Left ventricle myocardium superior (tissue), 1 donor: Measurements from ENCODE around the gene FAXDC2. TPM values are rescaled to one million over a fixed set of nuclear protein-coding genes. Genes with fewer than 3 reads are reported as not detected.

Experiments used
- ATAC-seq: fragments of 200-7000 bp; cut with Tn5 transposase; one replicate; pipeline ENCODE4 v1.9.1; 2020; ENCODE audit warnings: mild to moderate bottlenecking, moderate library complexity
- DNase-seq: peaks from one replicate; pipeline ENCODE4 v3.0.0-alpha.2; 2020
- intact Hi-C: fragments of 100-400 bp; cut with micrococcal nuclease; formaldehyde crosslinking; loops from one replicate; pipeline ENCODE4 v1.11.0; 2022
- microRNA-seq: library from miRNA; unstranded; fragments of <30 nt; microRNA quantifications from one replicate; pipeline ENCODE4 v1.2.0, GENCODE V29; 2020; ENCODE audit warnings: borderline number of aligned reads
- total RNA-seq: library from RNA; stranded (reverse); fragmentation: NEBNext Ultra II Directional; extraction: Animal tissue kit (Norgen Biotek cat#: 25700); gene quantifications from one replicate; pipeline ENCODE4 v1.2.1, GENCODE V29; 2021
- donor health status: DM: no; HTN: yes; CAD: no; lungs with severe emphysema.

The FAXDC2 gene
- total RNA-seq, 1 donor from 2014 or later: 26.1 TPM

- no peak for DNase-seq
- ATAC-seq: no peak
- intact Hi-C loops: no loop called here
Observed at GRCh38 chr5:154780128-154780527, 70.3 kb downstream of the FAXDC2 start.

GRCh38 chr5:154779105-154779504, 71.3 kb downstream of the FAXDC2 start:
- DNase-seq (no peak), ATAC-seq (no peak)
- intact Hi-C loops: no loop called here

GRCh38 chr5:154778534-154778933, 71.9 kb downstream of the FAXDC2 start:
- DNase-seq (peak; percentile 41), ATAC-seq (peak; percentile 55)
- intact Hi-C loops: no loop called here

DNA sequence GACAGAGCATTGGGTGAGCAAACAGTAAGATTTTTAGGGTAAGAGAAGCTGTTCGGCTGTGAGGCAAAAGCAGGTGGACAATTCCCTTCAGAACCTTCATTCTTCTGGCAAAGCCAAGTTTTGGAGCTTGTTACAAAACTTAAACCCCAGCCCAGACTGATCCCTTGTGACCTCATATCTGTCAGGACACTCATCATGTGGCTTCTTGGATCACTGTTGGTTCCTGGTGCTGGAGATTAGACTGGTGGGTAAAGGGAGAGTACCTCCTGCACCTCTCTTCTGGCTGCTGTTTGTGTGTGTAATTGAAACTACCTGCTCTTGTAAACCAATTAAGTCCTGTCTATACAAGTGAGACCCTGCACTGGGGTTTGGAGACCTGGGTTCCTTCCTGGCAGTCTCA, 74.2 kb downstream of the FAXDC2 start:
- no peak for DNase-seq
- intact Hi-C loops: no loop called here
- peak; percentile 55 for ATAC-seq

GRCh38 chr5:154773326-154773725, 77.1 kb downstream of the FAXDC2 start:
- DNase-seq (no peak), ATAC-seq (peak; percentile 7)
- intact Hi-C loops: no loop called here

- DNase-seq (peak; percentile 42), ATAC-seq (peak; percentile 69)
- intact Hi-C loops: no loop called here
Observed at GRCh38 chr5:154771383-154771901, 79.0 kb downstream of the FAXDC2 start.

- intact Hi-C loops: no loop called here
- DNase-seq: no peak
- ATAC-seq: no peak
Observed at GRCh38 chr5:154770111-154770510, 80.3 kb downstream of the FAXDC2 start.

Small RNA genes within 50 kb of the gene (microRNA-seq; reads per million reads assigned to microRNA genes)
- not detected for gene MIR378H

Other genes with a start within 250 kb of the FAXDC2 start
- gene LARP1, start 95.2 kb downstream of the FAXDC2 start, total RNA-seq: 155 TPM
- gene CNOT8, start 8.0 kb upstream of the FAXDC2 start, total RNA-seq: 26.1 TPM
- 14.9 TPM for gene GEMIN5, start 87.6 kb upstream of the FAXDC2 start, total RNA-seq
- gene MRPL22, start 90.5 kb upstream of the FAXDC2 start, total RNA-seq: 79.1 TPM
- 0.05 TPM for gene KIF4B, start 163.2 kb upstream of the FAXDC2 start, total RNA-seq